WTC11 (cell line): ENCODE data around the gene HBA2. TPM values are rescaled to one million over a fixed set of nuclear protein-coding genes. Genes with fewer than 3 reads are reported as not detected.

Experiments
- ATAC-seq: fragments of 200-7000 bp; cut with Tn5 transposase; 2 replicates; pipeline ENCODE4 v1.10.0; 2021; ENCODE audit warnings: mild to moderate bottlenecking, moderate library complexity
- CTCF ChIA-PET: fragments of 300-600 bp; sonication (Branson Sonifier 250); formaldehyde crosslinking; loops from one replicate; lab custom pipeline; 2021; ENCODE audit warnings: antibody characterized with exemption; lab: Charles Lee
- POLR2A ChIA-PET: fragments of 350-600 bp; sonication (Branson Sonifier 250); formaldehyde crosslinking; loops from one replicate; lab custom pipeline; 2021; ENCODE audit warnings: antibody characterized with exemption; lab: Charles Lee
- DNase-seq: peaks from one replicate; pipeline ENCODE4 v3.0.0; 2021; ENCODE audit warnings: low spot score
- H3K27ac Mint-ChIP-seq: 2 replicates; pipeline ENCODE4 v1.8.0; 2021; ENCODE audit warnings: mixed read lengths
- H3K27me3 Mint-ChIP-seq: 2 replicates; pipeline ENCODE4 v1.8.0; 2021; ENCODE audit warnings: low read depth, mild to moderate bottlenecking, moderate library complexity, mixed read lengths
- H3K36me3 Mint-ChIP-seq: 2 replicates; pipeline ENCODE4 v1.8.0; 2021; ENCODE audit warnings: mixed read lengths
- H3K4me1 Mint-ChIP-seq: 2 replicates; pipeline ENCODE4 v1.8.0; 2022; ENCODE audit warnings: mixed read lengths
- H3K4me3 Mint-ChIP-seq: 2 replicates; pipeline ENCODE4 v1.8.0; 2021; ENCODE audit warnings: mild to moderate bottlenecking, moderate library complexity, mixed read lengths
- H3K9me3 Mint-ChIP-seq: 2 replicates; pipeline ENCODE4 v1.8.0; 2021; ENCODE audit warnings: mixed read lengths
- ATF1 ChIP-seq: sonication (generic); formaldehyde crosslinking; IDR thresholded peaks from 2 replicates; pipeline ENCODE4 v1.8.1; 2023; ENCODE audit warnings: mild to moderate bottlenecking, moderate library complexity, missing genetic modification reagents
- CBFB ChIP-seq: sonication (generic); formaldehyde crosslinking; IDR thresholded peaks from 2 replicates; pipeline ENCODE4 v1.8.1; 2022; ENCODE audit warnings: mild to moderate bottlenecking, low read depth, missing genetic modification reagents
- CREB1 ChIP-seq: sonication (generic); formaldehyde crosslinking; IDR thresholded peaks from 2 replicates; pipeline ENCODE4 v1.8.0; 2023; ENCODE audit warnings: mild to moderate bottlenecking, missing genetic modification reagents
- CREM ChIP-seq: sonication (generic); formaldehyde crosslinking; IDR thresholded peaks from 2 replicates; pipeline ENCODE4 v1.8.1; 2022; ENCODE audit warnings: mild to moderate bottlenecking, missing genetic modification reagents, moderate library complexity
- E2F5 ChIP-seq: sonication (generic); formaldehyde crosslinking; IDR thresholded peaks from 2 replicates; pipeline ENCODE4 v1.8.1; 2022; ENCODE audit warnings: mild to moderate bottlenecking, moderate library complexity, missing genetic modification reagents
- FOXP4 ChIP-seq: sonication (generic); formaldehyde crosslinking; IDR thresholded peaks from 2 replicates; pipeline ENCODE4 v1.8.0; 2022; ENCODE audit warnings: mild to moderate bottlenecking, missing genetic modification reagents
- GABPB1 ChIP-seq: sonication (generic); formaldehyde crosslinking; IDR thresholded peaks from 2 replicates; pipeline ENCODE4 v1.8.1; 2023; ENCODE audit warnings: mild to moderate bottlenecking, missing genetic modification reagents
- GTF2I ChIP-seq: fragments of 250-450 bp; sonication (Bioruptor Pico); conservative IDR thresholded peaks from 2 replicates; pipeline ENCODE4 v1.4.0; 2021; ENCODE audit warnings: mild to moderate bottlenecking
- HMGXB4 ChIP-seq: sonication (generic); formaldehyde crosslinking; IDR thresholded peaks from 2 replicates; pipeline ENCODE4 v1.8.1; 2023; ENCODE audit warnings: mild to moderate bottlenecking, moderate library complexity, missing genetic modification reagents
- IRF1 ChIP-seq: sonication (generic); formaldehyde crosslinking; IDR thresholded peaks from 2 replicates; pipeline ENCODE4 v1.8.0; 2023; ENCODE audit warnings: missing genetic modification reagents
- KAT7 ChIP-seq: sonication (generic); formaldehyde crosslinking; IDR thresholded peaks from 2 replicates; pipeline ENCODE4 v1.8.1; 2023; ENCODE audit warnings: missing genetic modification reagents, mild to moderate bottlenecking, borderline replicate concordance
- MAX ChIP-seq: sonication (generic); formaldehyde crosslinking; IDR thresholded peaks from 2 replicates; pipeline ENCODE4 v1.8.0; 2022; ENCODE audit warnings: mild to moderate bottlenecking, missing genetic modification reagents
- MYBL2 ChIP-seq: sonication (generic); formaldehyde crosslinking; IDR thresholded peaks from 2 replicates; pipeline ENCODE4 v1.8.1; 2023; ENCODE audit warnings: mild to moderate bottlenecking, moderate library complexity, missing genetic modification reagents
- NFYB ChIP-seq: sonication (generic); formaldehyde crosslinking; conservative IDR thresholded peaks from 2 replicates; pipeline ENCODE4 v1.8.0; 2022; ENCODE audit warnings: low read depth, missing genetic modification reagents
- RELA ChIP-seq: sonication (generic); formaldehyde crosslinking; IDR thresholded peaks from 2 replicates; pipeline ENCODE4 v1.8.1; 2022; ENCODE audit warnings: missing genetic modification reagents, mild to moderate bottlenecking, borderline replicate concordance
- SMAD3 ChIP-seq: sonication (generic); formaldehyde crosslinking; IDR thresholded peaks from 2 replicates; pipeline ENCODE4 v1.8.0; 2022; ENCODE audit warnings: missing genetic modification reagents, mild to moderate bottlenecking, borderline replicate concordance
- SMAD4 ChIP-seq: sonication (generic); formaldehyde crosslinking; IDR thresholded peaks from 2 replicates; pipeline ENCODE4 v1.8.0; 2022; ENCODE audit warnings: mild to moderate bottlenecking, missing genetic modification reagents
- SP1 ChIP-seq: sonication (generic); formaldehyde crosslinking; conservative IDR thresholded peaks from 2 replicates; pipeline ENCODE4 v1.8.1; 2022; ENCODE audit warnings: missing genetic modification reagents
- USF1 ChIP-seq: sonication (generic); formaldehyde crosslinking; IDR thresholded peaks from 2 replicates; pipeline ENCODE4 v1.8.0; 2022; ENCODE audit warnings: mild to moderate bottlenecking, missing genetic modification reagents
- ZNF138 ChIP-seq: sonication (generic); formaldehyde crosslinking; conservative IDR thresholded peaks from 2 replicates; pipeline ENCODE4 v1.8.1; 2022; ENCODE audit warnings: mild to moderate bottlenecking, moderate library complexity, missing genetic modification reagents
- ZNF396 ChIP-seq: fragments of 250-450 bp; sonication (Bioruptor Pico); IDR thresholded peaks from 2 replicates; pipeline ENCODE4 v1.8.0; 2021; ENCODE audit warnings: mild to moderate bottlenecking, moderate library complexity, borderline replicate concordance
- ZNF416 ChIP-seq: fragments of 250-450 bp; sonication (Bioruptor Pico); IDR thresholded peaks from 2 replicates; pipeline ENCODE4 v1.9.0; 2021; ENCODE audit warnings: mild to moderate bottlenecking, inconsistent platforms
- ZNF671 ChIP-seq: fragments of 250-450 bp; sonication (Bioruptor Pico); IDR thresholded peaks from 2 replicates; pipeline ENCODE4 v1.8.0; 2021; ENCODE audit warnings: mild to moderate bottlenecking
- total RNA-seq: library from RNA; stranded (reverse); gene quantifications from 3 replicates; pipeline ENCODE4 v1.2.3, GENCODE V29; 2021
- TF ChIP-seq, protein P1 (sequence below): fragments of 250-450 bp; sonication (Bioruptor Pico); IDR thresholded peaks from 2 replicates; pipeline ENCODE4 v1.9.0; 2021; ENCODE audit warnings: mild to moderate bottlenecking, borderline replicate concordance
- TF ChIP-seq, protein P2 (sequence below): sonication (generic); formaldehyde crosslinking; IDR thresholded peaks from 2 replicates; pipeline ENCODE4 v1.8.1; 2023; ENCODE audit warnings: mild to moderate bottlenecking, missing genetic modification reagents, moderate library complexity
- TF ChIP-seq, protein P3 (sequence below): fragments of 250-450 bp; sonication (Bioruptor Pico); IDR thresholded peaks from 2 replicates; pipeline ENCODE4 v2.1.2; 2022; ENCODE audit warnings: mild to moderate bottlenecking, moderate library complexity

HBA2 gene
- total RNA-seq, 1 experiment from 2014 or later: 2.4 TPM

DNA sequence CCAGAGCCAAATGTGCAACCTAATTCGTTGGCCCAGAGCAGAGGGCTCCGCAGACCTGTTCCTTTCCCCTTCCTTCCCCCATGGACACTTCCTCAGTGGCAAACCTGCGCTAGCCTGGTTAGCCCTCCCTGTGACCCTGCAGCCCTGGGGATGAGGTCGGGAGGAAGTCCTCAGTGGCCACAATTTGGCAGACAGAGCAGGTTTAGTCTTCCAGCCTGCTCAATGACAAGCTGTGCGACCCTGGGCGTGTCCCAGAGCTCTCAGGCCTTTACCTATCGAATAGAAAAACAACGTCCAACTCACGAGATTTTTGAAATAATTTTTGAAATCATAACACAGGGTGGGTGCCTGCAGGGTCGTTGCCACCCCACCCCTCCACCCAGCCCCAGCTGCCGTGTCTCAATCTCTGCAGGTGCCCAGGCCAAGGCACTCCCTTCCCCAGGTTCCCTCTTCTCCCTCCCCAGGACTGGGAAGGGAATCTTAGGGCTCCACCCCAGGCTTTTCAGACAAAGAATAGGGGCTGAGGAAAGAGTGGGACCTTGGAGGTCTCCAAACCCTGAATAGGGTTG lies 5.5 kb upstream of the HBA2 start (continued):
- TF ChIP-seq HMGXB4 (CRISPR knock-in tag) (no peak), SP1 (no peak), CREB1 (CRISPR knock-in tag) (no peak), CREM (no peak), FOXP4 (no peak), ATF1 (CRISPR knock-in tag) (no peak), ZNF396 (CRISPR knock-in tag) (no peak), GABPB1 (no peak), SMAD3 (CRISPR knock-in tag) (no peak), ZNF138 (no peak), E2F5 (CRISPR knock-in tag) (no peak), GTF2I (CRISPR knock-in tag) (no peak), CBFB (no peak)
- TF ChIP-seq, protein P1, sequence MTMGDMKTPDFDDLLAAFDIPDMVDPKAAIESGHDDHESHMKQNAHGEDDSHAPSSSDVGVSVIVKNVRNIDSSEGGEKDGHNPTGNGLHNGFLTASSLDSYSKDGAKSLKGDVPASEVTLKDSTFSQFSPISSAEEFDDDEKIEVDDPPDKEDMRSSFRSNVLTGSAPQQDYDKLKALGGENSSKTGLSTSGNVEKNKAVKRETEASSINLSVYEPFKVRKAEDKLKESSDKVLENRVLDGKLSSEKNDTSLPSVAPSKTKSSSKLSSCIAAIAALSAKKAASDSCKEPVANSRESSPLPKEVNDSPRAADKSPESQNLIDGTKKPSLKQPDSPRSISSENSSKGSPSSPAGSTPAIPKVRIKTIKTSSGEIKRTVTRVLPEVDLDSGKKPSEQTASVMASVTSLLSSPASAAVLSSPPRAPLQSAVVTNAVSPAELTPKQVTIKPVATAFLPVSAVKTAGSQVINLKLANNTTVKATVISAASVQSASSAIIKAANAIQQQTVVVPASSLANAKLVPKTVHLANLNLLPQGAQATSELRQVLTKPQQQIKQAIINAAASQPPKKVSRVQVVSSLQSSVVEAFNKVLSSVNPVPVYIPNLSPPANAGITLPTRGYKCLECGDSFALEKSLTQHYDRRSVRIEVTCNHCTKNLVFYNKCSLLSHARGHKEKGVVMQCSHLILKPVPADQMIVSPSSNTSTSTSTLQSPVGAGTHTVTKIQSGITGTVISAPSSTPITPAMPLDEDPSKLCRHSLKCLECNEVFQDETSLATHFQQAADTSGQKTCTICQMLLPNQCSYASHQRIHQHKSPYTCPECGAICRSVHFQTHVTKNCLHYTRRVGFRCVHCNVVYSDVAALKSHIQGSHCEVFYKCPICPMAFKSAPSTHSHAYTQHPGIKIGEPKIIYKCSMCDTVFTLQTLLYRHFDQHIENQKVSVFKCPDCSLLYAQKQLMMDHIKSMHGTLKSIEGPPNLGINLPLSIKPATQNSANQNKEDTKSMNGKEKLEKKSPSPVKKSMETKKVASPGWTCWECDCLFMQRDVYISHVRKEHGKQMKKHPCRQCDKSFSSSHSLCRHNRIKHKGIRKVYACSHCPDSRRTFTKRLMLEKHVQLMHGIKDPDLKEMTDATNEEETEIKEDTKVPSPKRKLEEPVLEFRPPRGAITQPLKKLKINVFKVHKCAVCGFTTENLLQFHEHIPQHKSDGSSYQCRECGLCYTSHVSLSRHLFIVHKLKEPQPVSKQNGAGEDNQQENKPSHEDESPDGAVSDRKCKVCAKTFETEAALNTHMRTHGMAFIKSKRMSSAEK: no peak

DNA sequence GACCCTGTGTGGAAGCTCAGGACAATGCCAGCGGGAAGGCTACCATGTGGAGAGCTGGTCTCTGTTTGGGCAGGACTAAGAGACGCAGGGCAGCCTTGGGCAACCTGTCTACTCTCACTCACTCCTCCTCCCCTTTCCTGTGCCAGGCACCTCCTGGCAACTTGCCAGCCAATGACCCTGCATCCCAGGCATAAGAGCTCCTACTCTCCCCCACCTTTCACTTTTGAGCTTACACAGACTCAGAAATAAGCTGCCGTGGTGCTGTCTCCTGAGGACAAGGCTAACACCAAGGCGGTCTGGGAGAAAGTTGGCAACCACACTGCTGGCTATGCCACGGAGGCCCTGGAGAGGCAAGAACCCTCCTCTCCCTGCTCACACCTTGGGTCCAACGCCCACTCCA lies 4.3 kb upstream of the HBA2 start:
- Mint-ChIP-seq H3K4me3 (no peak overlapping the region), H3K36me3 (no peaks in the 10 kb centered on the region), H3K9me3 (no peaks in the 10 kb centered on the region), H3K4me1 (peaks cover 26% of the 10 kb centered on the region), H3K27me3 (peaks cover 83% of the 10 kb centered on the region), H3K27ac (no peak overlapping the region)
- ChIA-PET CTCF (interaction anchor here (1.0 to 2.2 kb wide), 7 partner anchors 10 to 103 kb away, joined by 3 to 11 read pairs (median 5); partner anchors contain the start of gene HBQ1), POLR2A (no interaction called here)
- no peak for DNase-seq
- no peak for ATAC-seq
- no peak for TF ChIP-seq RELA (CRISPR knock-in tag)
- no peak for TF ChIP-seq SMAD4 (CRISPR knock-in tag)
- TF ChIP-seq, protein P2, sequence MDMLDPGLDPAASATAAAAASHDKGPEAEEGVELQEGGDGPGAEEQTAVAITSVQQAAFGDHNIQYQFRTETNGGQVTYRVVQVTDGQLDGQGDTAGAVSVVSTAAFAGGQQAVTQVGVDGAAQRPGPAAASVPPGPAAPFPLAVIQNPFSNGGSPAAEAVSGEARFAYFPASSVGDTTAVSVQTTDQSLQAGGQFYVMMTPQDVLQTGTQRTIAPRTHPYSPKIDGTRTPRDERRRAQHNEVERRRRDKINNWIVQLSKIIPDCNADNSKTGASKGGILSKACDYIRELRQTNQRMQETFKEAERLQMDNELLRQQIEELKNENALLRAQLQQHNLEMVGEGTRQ (CRISPR knock-in tag): no peak
- TF ChIP-seq, protein P3, sequence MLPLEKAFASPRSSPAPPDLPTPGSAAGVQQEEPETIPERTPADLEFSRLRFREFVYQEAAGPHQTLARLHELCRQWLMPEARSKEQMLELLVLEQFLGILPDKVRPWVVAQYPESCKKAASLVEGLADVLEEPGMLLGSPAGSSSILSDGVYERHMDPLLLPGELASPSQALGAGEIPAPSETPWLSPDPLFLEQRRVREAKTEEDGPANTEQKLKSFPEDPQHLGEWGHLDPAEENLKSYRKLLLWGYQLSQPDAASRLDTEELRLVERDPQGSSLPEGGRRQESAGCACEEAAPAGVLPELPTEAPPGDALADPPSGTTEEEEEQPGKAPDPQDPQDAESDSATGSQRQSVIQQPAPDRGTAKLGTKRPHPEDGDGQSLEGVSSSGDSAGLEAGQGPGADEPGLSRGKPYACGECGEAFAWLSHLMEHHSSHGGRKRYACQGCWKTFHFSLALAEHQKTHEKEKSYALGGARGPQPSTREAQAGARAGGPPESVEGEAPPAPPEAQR (CRISPR knock-in tag): no peak
- no peak for TF ChIP-seq ZNF416 (CRISPR knock-in tag)
- TF ChIP-seq USF1: no peak
- no peak for TF ChIP-seq KAT7 (CRISPR knock-in tag)
- no peak for TF ChIP-seq IRF1 (CRISPR knock-in tag)
- TF ChIP-seq GTF2I (CRISPR knock-in tag): no peak
- TF ChIP-seq ZNF671 (CRISPR knock-in tag): no peak
- TF ChIP-seq NFYB: no peak
- TF ChIP-seq MAX (CRISPR knock-in tag): no peak
- TF ChIP-seq MYBL2 (CRISPR knock-in tag): no peak
- no peak for TF ChIP-seq CREB1 (CRISPR knock-in tag)
